Panc1 (cell line): Measurements from ENCODE around the gene GANAB.

Source experiments
- CTCF ChIP-seq: fragments of 450-650 bp; IDR thresholded peaks from 2 replicates; pipeline ENCODE4 v1.5.1; 2017; ENCODE audit warnings: mild to moderate bottlenecking
- POLR2AphosphoS5 ChIP-seq: IDR thresholded peaks from 2 replicates; pipeline ENCODE4 v1.6.1; 2012; ENCODE audit warnings: mild to moderate bottlenecking, low read depth, low read length, moderate library complexity
- REST ChIP-seq, 2 experiments: IDR thresholded peaks; 2 replicates each; pipeline ENCODE4 v1.6.1; 2011 to 2012; ENCODE audit warnings: low read depth in 2 of 2, control low read depth in 1 of 2, low read length in 1 of 2, mild to moderate bottlenecking in 1 of 2, moderate library complexity in 1 of 2; ENCODE audit not compliant: insufficient read depth in 1 of 2

GRCh38 chr11:62603776-62604299 is 42.6 kb downstream of the GANAB start:
- TF ChIP-seq CTCF (no peak), POLR2AphosphoS5 (no peak), REST (IDR thresholded peaks at IDR 0.05; ENCODE audit: insufficient read depth in 1 of 2, low read depth in 2 of 2, low read length in 1 of 2) (no peak)
